Tibial artery (tissue), 4 donors: ENCODE results near the gene IL17A.
"Not testable (repeated sequence)": the region's sequence is repeated elsewhere in the genome, so short reads cannot be mapped to it uniquely, and the experiment has no call there.

Experiments used
- DNase-seq, 2 donors: peaks; one replicate each; pipeline ENCODE4 v3.0.0-alpha.2; 2019
- H3K27ac ChIP-seq, 2 donors: fragments of 200-600 bp; sonication (generic) in 1 of 2; 1 replicate in 1 of 2; 2 replicates in 1 of 2; pipeline ENCODE4 v1.5.1; 2018 to 2019; ENCODE audit warnings: mild to moderate bottlenecking in 1 of 2
- H3K27me3 ChIP-seq, 2 donors: fragments of 200-600 bp; sonication (generic) in 1 of 2; one replicate each; pipeline versions ENCODE4 v1.5.1 to v1.6.0; 2016 to 2019
- H3K36me3 ChIP-seq, 3 donors: fragments of 200-600 bp; sonication (generic) in 2 of 3; one replicate each; pipeline ENCODE4 v1.5.1; 2016 to 2019; ENCODE audit warnings: mild to moderate bottlenecking in 2 of 3
- H3K4me1 ChIP-seq, 4 donors: fragments of 200-600 bp; sonication (generic) in 2 of 4; 1 replicate in 3 of 4; 2 replicates in 1 of 4; pipeline ENCODE4 v1.5.1; 2016 to 2019
- H3K4me3 ChIP-seq, 2 donors: fragments of 200-600 bp; sonication (generic) in 1 of 2; 1 replicate in 1 of 2; 2 replicates in 1 of 2; pipeline ENCODE4 v1.5.1; 2018 to 2019; ENCODE audit warnings: mild to moderate bottlenecking in 2 of 2
- H3K9me3 ChIP-seq, 3 donors: fragments of 200-600 bp; sonication (generic) in 1 of 3; one replicate each; pipeline ENCODE4 v1.5.1; 2016 to 2019
- intact Hi-C: fragments of 100-400 bp; cut with DNase I; formaldehyde crosslinking; loops from one replicate; pipeline ENCODE4 v1.15.0; 2023; ENCODE audit warnings: low total_unique reads
- TF ChIP-seq, protein P1 (sequence below), 2 experiments: fragments of 200-600 bp in 1 of 2; fragments of 450-650 bp in 1 of 2; IDR thresholded peaks; one replicate each; pipeline ENCODE4 v1.5.1; 2017 to 2019; ENCODE audit warnings: antibody characterized with exemption in 2 of 2, mild to moderate bottlenecking in 1 of 2, moderate library complexity in 1 of 2

The IL17A gene

DNA sequence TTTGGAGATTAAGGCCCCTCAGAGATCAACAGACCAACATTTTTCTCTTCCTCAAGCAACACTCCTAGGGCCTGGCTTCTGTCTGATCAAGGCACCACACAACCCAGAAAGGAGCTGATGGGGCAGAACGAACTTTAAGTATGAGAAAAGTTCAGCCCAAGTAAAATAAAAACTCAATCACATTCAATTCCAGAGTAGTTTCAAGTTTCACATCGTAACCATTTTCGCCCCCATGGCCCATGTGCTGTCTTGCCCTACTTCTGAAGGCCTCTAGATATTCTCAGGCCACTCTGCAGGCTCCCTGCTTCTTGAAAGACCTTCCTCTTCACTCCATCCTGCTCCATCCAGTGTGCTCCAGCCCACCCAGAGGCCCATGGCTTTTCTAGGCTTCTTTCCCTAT lies 4.2 kb downstream of the IL17A start:
- no peak overlapping the region for H3K4me3 ChIP-seq
- H3K9me3 ChIP-seq = no peaks in the 10 kb centered on the region
- no peaks in the 10 kb centered on the region for H3K4me1 ChIP-seq
- H3K27me3 ChIP-seq = no peaks in the 10 kb centered on the region
- H3K27ac ChIP-seq = no peak overlapping the region
- H3K36me3 ChIP-seq = no peaks in the 10 kb centered on the region
- TF ChIP-seq, protein P1, sequence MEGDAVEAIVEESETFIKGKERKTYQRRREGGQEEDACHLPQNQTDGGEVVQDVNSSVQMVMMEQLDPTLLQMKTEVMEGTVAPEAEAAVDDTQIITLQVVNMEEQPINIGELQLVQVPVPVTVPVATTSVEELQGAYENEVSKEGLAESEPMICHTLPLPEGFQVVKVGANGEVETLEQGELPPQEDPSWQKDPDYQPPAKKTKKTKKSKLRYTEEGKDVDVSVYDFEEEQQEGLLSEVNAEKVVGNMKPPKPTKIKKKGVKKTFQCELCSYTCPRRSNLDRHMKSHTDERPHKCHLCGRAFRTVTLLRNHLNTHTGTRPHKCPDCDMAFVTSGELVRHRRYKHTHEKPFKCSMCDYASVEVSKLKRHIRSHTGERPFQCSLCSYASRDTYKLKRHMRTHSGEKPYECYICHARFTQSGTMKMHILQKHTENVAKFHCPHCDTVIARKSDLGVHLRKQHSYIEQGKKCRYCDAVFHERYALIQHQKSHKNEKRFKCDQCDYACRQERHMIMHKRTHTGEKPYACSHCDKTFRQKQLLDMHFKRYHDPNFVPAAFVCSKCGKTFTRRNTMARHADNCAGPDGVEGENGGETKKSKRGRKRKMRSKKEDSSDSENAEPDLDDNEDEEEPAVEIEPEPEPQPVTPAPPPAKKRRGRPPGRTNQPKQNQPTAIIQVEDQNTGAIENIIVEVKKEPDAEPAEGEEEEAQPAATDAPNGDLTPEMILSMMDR (IDR thresholded peaks at IDR 0.05) = no peak
- intact Hi-C loops = no loop called here
- no peak for DNase-seq

GRCh38 chr6:52191824-52192223 lies 5.6 kb downstream of the IL17A start:
- H3K36me3 ChIP-seq = no peaks in the 10 kb centered on the region
- no peaks in the 10 kb centered on the region for H3K27me3 ChIP-seq
- no peak for DNase-seq
- no peak overlapping the region for H3K4me3 ChIP-seq
- H3K27ac ChIP-seq = no peak overlapping the region
- TF ChIP-seq, protein P1 (IDR thresholded peaks at IDR 0.05) = no peak
- H3K4me1 ChIP-seq = no peaks in the 10 kb centered on the region
- intact Hi-C loops = no loop called here
- no peaks in the 10 kb centered on the region for H3K9me3 ChIP-seq

DNA sequence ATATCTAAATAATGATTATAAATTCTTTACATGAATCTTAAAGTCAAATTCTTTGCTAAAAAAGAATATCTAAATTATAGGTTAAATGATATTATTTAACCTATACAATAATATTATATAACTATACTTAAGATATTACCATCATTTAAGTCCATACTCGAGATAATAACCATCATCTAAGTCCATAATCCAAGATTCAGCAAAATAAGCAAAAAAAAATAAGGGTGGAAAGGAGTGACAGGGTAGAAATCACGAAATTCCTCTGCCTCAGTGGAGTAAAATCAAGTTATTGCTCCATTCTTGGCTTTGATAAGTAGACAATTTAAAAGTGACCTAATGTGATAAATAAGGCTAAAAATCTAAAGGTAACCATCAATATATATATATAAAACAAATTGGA lies 9.7 kb downstream of the IL17A start:
- TF ChIP-seq, protein P1 (IDR thresholded peaks at IDR 0.05) = no peak
- no peak overlapping the region for H3K27ac ChIP-seq
- H3K9me3 ChIP-seq = peaks cover 0 to 11% (median 0%) of the 10 kb centered on the region in 3 donors
- H3K4me1 ChIP-seq = no peaks in the 10 kb centered on the region
- intact Hi-C loops = no loop called here
- DNase-seq = no peak
- H3K36me3 ChIP-seq = no peaks in the 10 kb centered on the region
- no peak overlapping the region for H3K4me3 ChIP-seq
- no peaks in the 10 kb centered on the region for H3K27me3 ChIP-seq

- DNase-seq, H3K4me3 ChIP-seq, H3K27ac ChIP-seq, H3K27me3 ChIP-seq, H3K4me1 ChIP-seq, H3K36me3 ChIP-seq, intact Hi-C loops: not testable (repeated sequence)
- H3K9me3 ChIP-seq = peaks cover 0 to 15% (median 0%) of the 10 kb centered on the region in 3 donors
Measured at GRCh38 chr6:52200088-52200487, 13.9 kb downstream of the IL17A start.

GRCh38 chr6:52201046-52201445 lies 14.9 kb downstream of the IL17A start:
- Histone ChIP-seq H3K4me3 (no peak overlapping the region), H3K36me3 (no peaks in the 10 kb centered on the region), H3K27ac (no peak overlapping the region), H3K9me3 (peaks cover 0 to 15% (median 0%) of the 10 kb centered on the region in 3 donors), H3K27me3 (no peaks in the 10 kb centered on the region), H3K4me1 (no peaks in the 10 kb centered on the region)
- DNase-seq = no peak
- intact Hi-C loops = no loop called here
- TF ChIP-seq, protein P1 (IDR thresholded peaks at IDR 0.05) = no peak

DNA sequence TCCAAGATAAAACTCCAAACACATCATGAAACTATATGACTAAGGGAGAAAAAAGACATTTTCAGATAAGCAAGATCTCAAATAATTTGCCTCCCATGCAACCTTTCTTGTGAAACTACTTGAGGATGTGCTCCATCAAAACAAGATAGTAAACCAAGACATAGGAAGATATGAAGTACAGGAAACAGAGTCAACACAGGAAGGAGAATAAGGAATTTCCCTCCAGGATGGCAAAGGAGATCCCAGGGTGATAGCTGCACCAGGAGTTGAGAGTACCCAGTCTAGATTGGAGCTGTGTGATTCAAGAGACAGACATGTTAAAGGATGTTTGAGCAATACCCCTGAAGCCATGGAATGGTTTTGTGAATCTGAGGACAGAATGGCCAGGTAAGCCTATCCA lies 15.3 kb downstream of the IL17A start:
- no peak for DNase-seq
- no peaks in the 10 kb centered on the region for H3K4me1 ChIP-seq
- intact Hi-C loops = no loop called here
- H3K36me3 ChIP-seq = no peaks in the 10 kb centered on the region
- H3K27me3 ChIP-seq = no peaks in the 10 kb centered on the region
- no peak overlapping the region for H3K27ac ChIP-seq
- TF ChIP-seq, protein P1 (IDR thresholded peaks at IDR 0.05) = no peak
- H3K4me3 ChIP-seq = no peak overlapping the region
- peaks cover 0 to 15% (median 0%) of the 10 kb centered on the region in 3 donors for H3K9me3 ChIP-seq
